ENCODE data around the gene AGBL1.

Gene AGBL1

GRCh38 chr15:86375733-86376280 is 296.1 kb downstream of the AGBL1 start:
- TF ChIP-seq CTCF (IDR thresholded peaks at IDR 0.05; ENCODE audit: low read depth, low read length, missing control alignments): no peak
- DNase-seq (ENCODE audit: low read depth): no peak
- no peak overlapping the region for H3K4me3 ChIP-seq (ENCODE audit: low read depth, low read length)

- no peak overlapping the region for H3K4me3 ChIP-seq (ENCODE audit: low read depth, low read length)
These were observed 298.2 kb downstream of the AGBL1 start for GRCh38 chr15:86377914-86378313.

GRCh38 chr15:86382341-86382740 is 302.7 kb downstream of the AGBL1 start:
- H3K4me3 ChIP-seq (ENCODE audit: low read depth, low read length): no peak overlapping the region
- TF ChIP-seq CTCF (IDR thresholded peaks at IDR 0.05; ENCODE audit: low read depth, low read length, missing control alignments): no peak
- DNase-seq (ENCODE audit: low read depth): no peak

More at GRCh38 chr15:86377914-86378313, 298.2 kb downstream of the AGBL1 start:
- no peak for TF ChIP-seq CTCF (IDR thresholded peaks at IDR 0.05; ENCODE audit: low read depth, low read length, missing control alignments)
- DNase-seq (ENCODE audit: low read depth): no peak

GRCh38 chr15:86383611-86384010 is 303.9 kb downstream of the AGBL1 start:
- no peak for TF ChIP-seq CTCF (IDR thresholded peaks at IDR 0.05; ENCODE audit: low read depth, low read length, missing control alignments)
- no peak overlapping the region for H3K4me3 ChIP-seq (ENCODE audit: low read depth, low read length)
- DNase-seq (ENCODE audit: low read depth): no peak

- no peak for DNase-seq (ENCODE audit: low read depth)
- no peak for TF ChIP-seq CTCF (IDR thresholded peaks at IDR 0.05; ENCODE audit: low read depth, low read length, missing control alignments)
- H3K4me3 ChIP-seq (ENCODE audit: low read depth, low read length): no peak overlapping the region
These were observed 304.5 kb downstream of the AGBL1 start for GRCh38 chr15:86384186-86384585.

GRCh38 chr15:86392296-86392695 is 312.6 kb downstream of the AGBL1 start:
- DNase-seq (ENCODE audit: low read depth): no peak
- no peak for TF ChIP-seq CTCF (IDR thresholded peaks at IDR 0.05; ENCODE audit: low read depth, low read length, missing control alignments)
- no peak overlapping the region for H3K4me3 ChIP-seq (ENCODE audit: low read depth, low read length)

GRCh38 chr15:86392874-86393273 is 313.2 kb downstream of the AGBL1 start:
- DNase-seq (ENCODE audit: low read depth): no peak
- no peak overlapping the region for H3K4me3 ChIP-seq (ENCODE audit: low read depth, low read length)
- no peak for TF ChIP-seq CTCF (IDR thresholded peaks at IDR 0.05; ENCODE audit: low read depth, low read length, missing control alignments)

All from GM12864 (cell line).